H1 (cell line): ENCODE data around the gene TBX5. TPM values are rescaled to one million over a fixed set of nuclear protein-coding genes. Genes with fewer than 3 reads are reported as not detected.

Experiments used
- ASH2L ChIP-seq: fragments of 200-600, 300-600 bp; sonication (generic); IDR thresholded peaks from one replicate; pipeline ENCODE4 v1.7.1; 2017; ENCODE audit warnings: low read length
- BACH1 ChIP-seq: IDR thresholded peaks from 2 replicates; pipeline ENCODE4 v1.6.1; 2012; ENCODE audit warnings: low read length, improper control_type of control experiment
- CEBPB ChIP-seq: IDR thresholded peaks from 2 replicates; pipeline ENCODE4 v1.6.1; 2012; ENCODE audit warnings: low read depth, low read length
- CREB1 ChIP-seq: IDR thresholded peaks from 2 replicates; pipeline ENCODE4 v1.6.1; 2012; ENCODE audit warnings: inconsistent platforms
- EZH2 ChIP-seq: fragments of 200-600 bp; sonication (generic); IDR thresholded peaks from 2 replicates; pipeline ENCODE4 v1.7.1; 2012; ENCODE audit warnings: low read depth, mild to moderate bottlenecking, moderate library complexity, low read length, inconsistent platforms; ENCODE audit not compliant: severe bottlenecking
- HDAC2 ChIP-seq, 2 experiments: fragments of 300-600 bp in 1 of 2; sonication (generic) in 1 of 2; IDR thresholded peaks; 2 replicates each; pipeline ENCODE4 v1.6.1; 2011 to 2012; ENCODE audit warnings: low read depth in 2 of 2, low read length in 2 of 2, mild to moderate bottlenecking in 2 of 2, moderate library complexity in 2 of 2, borderline replicate concordance in 1 of 2, inconsistent platforms in 1 of 2
- HDAC6 ChIP-seq: IDR thresholded peaks from one replicate; pipeline ENCODE4 v1.7.1; 2012; ENCODE audit warnings: low read depth, mild to moderate bottlenecking, inconsistent platforms, low read length, moderate library complexity
- KDM4A ChIP-seq: IDR thresholded peaks from one replicate; pipeline ENCODE4 v1.7.1; 2012; ENCODE audit warnings: low read depth, mild to moderate bottlenecking, moderate library complexity, low read length, inconsistent platforms; ENCODE audit not compliant: severe bottlenecking
- KDM5A ChIP-seq: fragments of 200-600 bp; IDR thresholded peaks from 2 replicates; pipeline ENCODE4 v1.7.1; 2012; ENCODE audit warnings: mild to moderate bottlenecking, low read length, inconsistent platforms, mixed read lengths
- MAFK ChIP-seq: IDR thresholded peaks from 2 replicates; pipeline ENCODE4 v1.6.1; 2012; ENCODE audit warnings: low read depth, mild to moderate bottlenecking, improper control_type of control experiment, low read length
- NANOG ChIP-seq: IDR thresholded peaks from 2 replicates; pipeline ENCODE4 v1.6.1; 2011; ENCODE audit warnings: low read length, low read depth, mild to moderate bottlenecking, inconsistent platforms; ENCODE audit not compliant: insufficient read depth, poor library complexity, severe bottlenecking
- PHF8 ChIP-seq: fragments of 200-600 bp; sonication (generic); conservative IDR thresholded peaks from 2 replicates; pipeline ENCODE4 v1.7.1; 2012; ENCODE audit warnings: low read depth, mild to moderate bottlenecking, inconsistent platforms, low read length, moderate library complexity
- POLR2A ChIP-seq, 2 experiments: IDR thresholded peaks; 1 replicate in 1 of 2; 2 replicates in 1 of 2; pipeline ENCODE4 v1.6.1; 2011; ENCODE audit warnings: low read depth in 2 of 2, low read length in 2 of 2, mild to moderate bottlenecking in 2 of 2; ENCODE audit errors: control extremely low read depth in 1 of 2
- POLR2AphosphoS5 ChIP-seq: IDR thresholded peaks from 2 replicates; pipeline ENCODE4 v1.6.1; 2011; ENCODE audit warnings: low read depth, low read length
- RXRA ChIP-seq: IDR thresholded peaks from 2 replicates; pipeline ENCODE4 v1.6.1; 2011; ENCODE audit warnings: low read depth, mild to moderate bottlenecking, low read length, moderate library complexity; ENCODE audit not compliant: insufficient read depth
- SIN3A ChIP-seq, 2 experiments: IDR thresholded peaks in 1 of 2; conservative IDR thresholded peaks in 1 of 2; 2 replicates each; pipeline ENCODE4 v1.6.1; 2011 to 2012; ENCODE audit warnings: low read length in 2 of 2, improper control_type of control experiment in 1 of 2, low read depth in 1 of 2, mild to moderate bottlenecking in 1 of 2
- SUZ12 ChIP-seq: fragments of 200-600 bp; sonication (generic); IDR thresholded peaks from 2 replicates; pipeline ENCODE4 v1.6.1; 2012; ENCODE audit warnings: mild to moderate bottlenecking, inconsistent platforms, low read length, moderate library complexity, mixed read lengths
- TBP ChIP-seq: IDR thresholded peaks from 2 replicates; pipeline ENCODE4 v1.6.1; 2011; ENCODE audit warnings: low read depth, low read length, improper control_type of control experiment
- TCF12 ChIP-seq: IDR thresholded peaks from 2 replicates; pipeline ENCODE4 v1.6.1; 2011; ENCODE audit warnings: low read depth, mild to moderate bottlenecking, low read length
- TEAD4 ChIP-seq: IDR thresholded peaks from 2 replicates; pipeline ENCODE4 v1.6.1; 2012; ENCODE audit warnings: low read depth, low read length, inconsistent platforms, mixed read lengths
- USF2 ChIP-seq: IDR thresholded peaks from 2 replicates; pipeline ENCODE4 v1.6.1; 2011; ENCODE audit warnings: low read length, improper control_type of control experiment
- YY1 ChIP-seq: IDR thresholded peaks from 2 replicates; pipeline ENCODE4 v1.6.1; 2011; ENCODE audit warnings: low read depth, mild to moderate bottlenecking, low read length
- polyA plus RNA-seq, 7 experiments: library from polyadenylated mRNA; depleted of rRNA in 3 of 7; stranded (reverse) in 5 of 7; unstranded in 2 of 7; fragments of >200 nt in 5 of 7; fragments of 200-250 nt in 2 of 7; gene quantifications; 1 replicate in 5 of 7; 2 replicates in 1 of 7; 4 replicates in 1 of 7; pipeline versions ENCODE4 v1.2.1 to v1.2.3, GENCODE V29; 2011 to 2013; ENCODE audit warnings: missing spikeins in 2 of 7, mixed read lengths in 2 of 7
- total RNA-seq: library from RNA; stranded (reverse); fragmentation: NEBNext Ultra II Directional; extraction: Animal tissue kit (Norgen Biotek cat#: 25700); gene quantifications from 2 replicates; pipeline ENCODE4 v1.2.1, GENCODE V29; 2021
- TF ChIP-seq, protein P1 (sequence below): IDR thresholded peaks from 2 replicates; pipeline ENCODE4 v1.6.1; 2012; ENCODE audit warnings: inconsistent platforms
- TF ChIP-seq, protein P2 (sequence below): IDR thresholded peaks from 2 replicates; pipeline ENCODE4 v1.6.1; 2012; ENCODE audit warnings: inconsistent platforms

The TBX5 gene
- total and polyA plus RNA-seq, 2 of the 8 experiments (the other 6 are each of a cell fraction or from before 2014, with no cell fraction given) = 0.05 TPM; not detected in 1

DNA sequence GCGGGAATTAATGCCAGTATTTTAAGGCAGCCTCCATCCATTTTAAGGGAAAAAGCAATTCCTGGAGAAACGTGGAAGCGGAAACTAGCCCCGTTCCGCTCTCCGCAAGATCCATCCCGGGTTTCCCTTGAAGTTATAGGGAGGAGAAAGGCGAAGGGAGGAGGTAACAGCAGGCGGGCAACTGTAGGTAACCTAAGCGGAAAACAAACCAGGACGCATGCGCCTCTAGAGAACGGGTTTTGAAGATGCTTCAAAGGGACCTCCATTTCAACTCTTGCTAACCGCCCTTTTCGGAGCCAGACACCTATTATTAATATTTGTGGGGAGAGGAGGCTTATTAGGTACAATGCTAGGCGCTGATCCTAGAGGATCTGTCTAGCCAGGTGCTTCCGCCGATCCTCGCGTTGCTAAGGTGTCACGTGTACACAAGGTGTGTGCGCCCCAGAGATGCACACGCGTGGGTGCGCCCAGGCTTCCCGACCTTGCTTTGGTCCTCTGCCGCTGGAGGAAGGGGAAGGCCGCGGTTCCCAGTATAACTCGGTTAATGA is 6.2 kb downstream of the TBX5 start (continued):
- peak; percentile 49 for TF ChIP-seq NANOG
- no peak for TF ChIP-seq PHF8
- no peak for TF ChIP-seq POLR2AphosphoS5
- TF ChIP-seq RXRA = 0 out of 2 replicates have a peak, but pooled peaks have one; percentile 31
- TF ChIP-seq YY1 = peak; percentile 88
- no peak for TF ChIP-seq MAFK
- no peak for TF ChIP-seq POLR2A (IDR thresholded peaks at IDR 0.05; ENCODE audit: control extremely low read depth in 1 of 2, low read depth in 2 of 2, low read length in 2 of 2)
- no peak for TF ChIP-seq HDAC6
- TF ChIP-seq CEBPB = no peak
- TF ChIP-seq KDM5A = no peak
- peak in 1 of 2 experiments; percentile 55; a peak in 2 of 4 replicates for TF ChIP-seq SIN3A (conservative IDR thresholded peaks at IDR 0.05 in 1 of 2, IDR thresholded peaks at IDR 0.05 in 1 of 2; ENCODE audit: low read depth in 1 of 2, low read length in 2 of 2)
- TF ChIP-seq BACH1 = no peak
- TF ChIP-seq TEAD4 = peak; percentile 50; the same call in 1 of the 2 replicates
- no peak for TF ChIP-seq HDAC2 (IDR thresholded peaks at IDR 0.05; ENCODE audit: borderline replicate concordance in 1 of 2, low read depth in 2 of 2, low read length in 2 of 2)
- TF ChIP-seq KDM4A = no peak
- TF ChIP-seq USF2 = no peak; the same call in 1 of the 2 replicates
- TF ChIP-seq SUZ12 = no peak
- TF ChIP-seq EZH2 = no peak
- TF ChIP-seq TBP = no peak
- TF ChIP-seq ASH2L = no peak
- TF ChIP-seq, protein P1, sequence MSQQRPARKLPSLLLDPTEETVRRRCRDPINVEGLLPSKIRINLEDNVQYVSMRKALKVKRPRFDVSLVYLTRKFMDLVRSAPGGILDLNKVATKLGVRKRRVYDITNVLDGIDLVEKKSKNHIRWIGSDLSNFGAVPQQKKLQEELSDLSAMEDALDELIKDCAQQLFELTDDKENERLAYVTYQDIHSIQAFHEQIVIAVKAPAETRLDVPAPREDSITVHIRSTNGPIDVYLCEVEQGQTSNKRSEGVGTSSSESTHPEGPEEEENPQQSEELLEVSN = peak; percentile 67
- TF ChIP-seq TCF12 = peak; percentile 93; the same call in 1 of the 2 replicates
- peak; percentile 59 for TF ChIP-seq CREB1
- TF ChIP-seq, protein P2, sequence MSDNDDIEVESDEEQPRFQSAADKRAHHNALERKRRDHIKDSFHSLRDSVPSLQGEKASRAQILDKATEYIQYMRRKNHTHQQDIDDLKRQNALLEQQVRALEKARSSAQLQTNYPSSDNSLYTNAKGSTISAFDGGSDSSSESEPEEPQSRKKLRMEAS = peak; percentile 79
